Endometrial microvascular endothelial cells (primary cell): Measurements from ENCODE around the gene SIX1. TPM values are rescaled to one million over a fixed set of nuclear protein-coding genes. Genes with fewer than 3 reads are reported as not detected.

Experiments used
- in situ Hi-C: cut with HindIII; loops from 2 replicates; pipeline ENCODE4 v1.10.0; 2017; ENCODE audit warnings: low sequenced_read_pairs, low pct_unique_long_range_greater_than_20kb; ENCODE audit errors: inconsistent ontology term
- total RNA-seq: library from RNA; depleted of rRNA; stranded (reverse); fragments of >200 nt; gene quantifications from one replicate; pipeline ENCODE4 v1.2.3, GENCODE V29; 2015; ENCODE audit errors: inconsistent ontology term

SIX1 gene
- total RNA-seq, 1 donor from 2014 or later, result not detected

DNA sequence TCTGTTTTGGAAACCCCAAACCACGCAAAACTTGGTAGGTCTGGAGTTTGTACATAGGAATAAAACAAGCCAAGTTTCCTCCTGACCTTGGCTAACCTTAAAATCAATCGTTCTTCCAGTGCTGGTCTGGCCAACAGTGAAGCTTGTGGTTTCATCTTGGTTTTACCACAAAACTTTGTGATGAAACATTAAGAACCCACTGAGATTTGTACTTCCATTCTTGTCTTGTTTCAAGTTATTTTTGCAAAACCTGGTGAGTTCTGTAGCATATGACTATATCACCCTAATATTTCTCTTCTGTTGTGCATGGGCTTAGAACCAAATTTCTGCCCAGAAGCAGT, 26.4 kb downstream of the SIX1 start:
- in situ Hi-C loops, result no loop called here

- in situ Hi-C loops, result no loop called here
Observed at GRCh38 chr14:60622210-60622916, 26.9 kb downstream of the SIX1 start.

GRCh38 chr14:60621386-60621785, 27.9 kb downstream of the SIX1 start:
- in situ Hi-C loops, result no loop called here

DNA sequence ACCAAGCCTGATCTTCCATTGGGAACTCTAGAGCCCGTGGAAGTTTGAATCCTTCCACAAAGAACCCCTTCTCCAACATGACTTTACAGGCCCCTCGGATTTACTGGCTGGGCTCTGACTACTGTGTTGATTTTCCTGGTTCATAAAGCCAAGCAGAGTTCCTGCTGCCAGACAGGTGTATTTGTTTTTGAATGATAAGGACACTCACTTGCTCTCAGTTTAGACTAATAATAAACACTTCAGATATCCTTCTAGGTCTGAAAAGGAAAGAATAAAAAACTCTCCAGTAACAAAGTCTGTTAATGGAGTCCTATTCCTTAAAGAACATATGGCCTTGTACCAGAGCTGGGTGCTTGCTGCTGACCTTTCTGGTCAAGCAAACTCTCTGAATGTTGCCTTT, 31.0 kb downstream of the SIX1 start:
- in situ Hi-C loops, result no loop called here

DNA sequence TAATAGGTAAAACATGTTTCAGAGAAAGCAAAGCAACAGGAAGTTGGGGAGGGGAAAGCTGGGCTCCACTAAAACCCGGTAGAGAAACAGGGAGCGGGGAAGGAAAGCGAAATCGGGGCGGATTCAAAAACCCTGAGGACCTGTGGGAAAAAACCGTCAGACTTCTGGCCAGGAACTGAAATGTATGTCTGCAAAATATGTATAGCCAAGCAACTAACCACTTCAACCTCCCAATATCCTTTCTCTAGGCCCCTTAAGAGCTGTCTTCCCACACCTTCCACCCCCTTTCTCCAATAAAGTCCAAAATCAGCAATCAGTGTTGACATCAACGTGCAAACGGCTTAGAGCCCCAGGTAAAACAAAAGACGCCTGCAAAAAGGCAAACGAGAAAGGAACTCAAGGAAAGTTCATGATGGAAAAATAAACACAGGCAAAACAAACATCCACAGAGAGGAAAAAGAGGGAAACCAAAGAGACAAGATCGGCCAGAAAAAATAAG, 32.8 kb downstream of the SIX1 start:
- in situ Hi-C loops, result no loop called here

DNA sequence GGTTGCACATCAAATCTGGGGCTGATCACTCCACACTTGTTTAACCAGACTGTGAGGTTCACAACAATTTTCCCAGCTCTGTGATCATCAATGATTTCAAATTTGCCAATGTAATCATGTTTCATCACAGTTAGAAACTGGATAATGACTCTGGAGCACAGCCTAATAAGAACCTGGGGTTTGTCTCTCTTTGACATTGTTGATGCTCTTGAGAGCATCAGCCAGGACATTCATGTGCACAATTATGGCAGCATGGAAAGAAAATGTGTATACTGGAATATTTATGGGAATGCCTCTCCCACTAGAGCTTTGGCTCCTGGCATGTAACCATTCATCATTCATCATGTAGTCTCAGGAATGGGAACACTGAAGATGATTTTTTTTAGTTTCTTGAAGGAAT, 47.0 kb downstream of the SIX1 start:
- in situ Hi-C loops, result no loop called here

- in situ Hi-C loops, result no loop called here
Observed at GRCh38 chr14:60599727-60600126, 49.5 kb downstream of the SIX1 start.

- in situ Hi-C loops, result no loop called here
Observed at GRCh38 chr14:60596139-60596538, 53.1 kb downstream of the SIX1 start.

- in situ Hi-C loops, result no loop called here
Observed at GRCh38 chr14:60594062-60594461, 55.2 kb downstream of the SIX1 start.

Other genes starting within 250 kb of the SIX1 start
- gene C14orf39, start 163.4 kb downstream of the SIX1 start, total RNA-seq, result not detected
- gene SIX6, start 140.3 kb downstream of the SIX1 start, total RNA-seq, result not detected
- gene SIX4, start 74.9 kb upstream of the SIX1 start, total RNA-seq, result 0.65 TPM
- gene MNAT1, start 85.3 kb upstream of the SIX1 start, total RNA-seq, result 29.2 TPM